Calu3 (cell line): ENCODE data around the gene RNU6-7. TPM values are rescaled to one million over a fixed set of nuclear protein-coding genes. Genes with fewer than 3 reads are reported as not detected.

Experiments used
- BruUV-seq: library from RNA; stranded (reverse); fragments of 400-500 nt; replicated peaks from 2 replicates; lab custom pipeline; 2021; lab: Mats Ljungman, UMichigan
- CTCF ChIA-PET: fragments of 300-600 bp; sonication (Branson Sonifier 250); formaldehyde crosslinking; loops from one replicate; lab custom pipeline; 2022; ENCODE audit warnings: antibody characterized with exemption; lab: Charles Lee
- DNase-seq: peaks from one replicate; pipeline ENCODE4 v3.0.0; 2022
- H3K27ac Mint-ChIP-seq: one replicate; pipeline ENCODE4 v1.8.0; 2022; ENCODE audit warnings: mixed read lengths; ENCODE audit not compliant: unreplicated experiment
- H3K27me3 Mint-ChIP-seq: one replicate; pipeline ENCODE4 v1.8.0; 2022; ENCODE audit warnings: mixed read lengths; ENCODE audit not compliant: unreplicated experiment
- H3K36me3 Mint-ChIP-seq: one replicate; pipeline ENCODE4 v1.8.0; 2022; ENCODE audit warnings: mild to moderate bottlenecking, moderate library complexity, mixed read lengths; ENCODE audit not compliant: insufficient read depth, unreplicated experiment
- H3K4me1 Mint-ChIP-seq: one replicate; pipeline ENCODE4 v1.8.0; 2022; ENCODE audit warnings: mild to moderate bottlenecking, low read depth, mixed read lengths; ENCODE audit not compliant: unreplicated experiment
- H3K4me3 Mint-ChIP-seq: one replicate; pipeline ENCODE4 v1.8.0; 2022; ENCODE audit warnings: mild to moderate bottlenecking, low read depth, moderate library complexity, mixed read lengths; ENCODE audit not compliant: unreplicated experiment
- H3K9me3 Mint-ChIP-seq: one replicate; pipeline ENCODE4 v1.8.0; 2022; ENCODE audit warnings: low read depth, mixed read lengths; ENCODE audit not compliant: unreplicated experiment
- CTCF ChIP-seq: fragments of 200-600 bp; IDR thresholded peaks from one replicate; pipeline ENCODE4 v1.8.0; 2022; ENCODE audit warnings: antibody characterized with exemption; ENCODE audit not compliant: unreplicated experiment
- intact Hi-C: fragments of 100-400 bp; cut with micrococcal nuclease; formaldehyde crosslinking; loops from one replicate; pipeline ENCODE4 v1.10.0; 2022; ENCODE audit not compliant: unreplicated experiment
- total RNA-seq: library from RNA; stranded (reverse); gene quantifications from 2 replicates; pipeline ENCODE4 v1.2.3, GENCODE V29; 2022

The RNU6-7 gene
- total RNA-seq, 1 experiment from 2014 or later = not detected

- CTCF ChIA-PET = no interaction called here
- Mint-ChIP-seq H3K4me1 (peaks cover 13% of the 10 kb centered on the region), H3K27ac (no peak overlapping the region), H3K36me3 (no peaks in the 10 kb centered on the region), H3K9me3 (no peaks in the 10 kb centered on the region), H3K27me3 (no peaks in the 10 kb centered on the region), H3K4me3 (no peak overlapping the region)
- BruUV-seq = no TSS peak
- DNase-seq = no peak
- intact Hi-C loops = no loop called here
- no peak for TF ChIP-seq CTCF
These were observed 15.6 kb upstream of the RNU6-7 start for GRCh38 chr14:32186248-32186647.

- Mint-ChIP-seq H3K4me3 (no peak overlapping the region), H3K27ac (no peak overlapping the region), H3K4me1 (no peaks in the 10 kb centered on the region), H3K9me3 (no peaks in the 10 kb centered on the region), H3K27me3 (no peaks in the 10 kb centered on the region), H3K36me3 (no peaks in the 10 kb centered on the region)
- CTCF ChIA-PET = no interaction called here
- no peak for TF ChIP-seq CTCF
- BruUV-seq = no TSS peak
- DNase-seq = no peak
- intact Hi-C loops = no loop called here
These were observed 12.0 kb upstream of the RNU6-7 start for GRCh38 chr14:32189811-32190210.

GRCh38 chr14:32190673-32191072 is 11.2 kb upstream of the RNU6-7 start:
- H3K9me3 Mint-ChIP-seq = no peaks in the 10 kb centered on the region
- no peak overlapping the region for H3K27ac Mint-ChIP-seq
- no peak for TF ChIP-seq CTCF
- CTCF ChIA-PET = no interaction called here
- BruUV-seq = no TSS peak
- no peaks in the 10 kb centered on the region for H3K27me3 Mint-ChIP-seq
- intact Hi-C loops = no loop called here
- no peak overlapping the region for H3K4me3 Mint-ChIP-seq
- no peaks in the 10 kb centered on the region for H3K4me1 Mint-ChIP-seq
- no peak for DNase-seq
- no peaks in the 10 kb centered on the region for H3K36me3 Mint-ChIP-seq

GRCh38 chr14:32192712-32193373 is 9.0 kb upstream of the RNU6-7 start:
- Mint-ChIP-seq H3K4me3 (no peak overlapping the region), H3K36me3 (no peaks in the 10 kb centered on the region), H3K4me1 (no peaks in the 10 kb centered on the region), H3K27ac (no peak overlapping the region), H3K9me3 (no peaks in the 10 kb centered on the region), H3K27me3 (no peaks in the 10 kb centered on the region)
- intact Hi-C loops = no loop called here
- no peak for TF ChIP-seq CTCF
- no peak for DNase-seq
- BruUV-seq = no TSS peak
- CTCF ChIA-PET = interaction anchor here (1.0 kb wide), 1 partner anchor 62 kb away, joined by 3 read pairs; no protein-coding TSS in a partner anchor
